Caco-2 (cell line): Measurements from ENCODE around the gene CCM2. TPM values are rescaled to one million over a fixed set of nuclear protein-coding genes. Genes with fewer than 3 reads are reported as not detected.

Experiments
- BruUV-seq: library from RNA; stranded (reverse); fragments of 400-500 nt; replicated peaks from 2 replicates; lab custom pipeline; 2021; lab: Mats Ljungman, UMichigan
- CTCF ChIA-PET: fragments of 300-600 bp; sonication (Branson Sonifier 250); formaldehyde crosslinking; loops from one replicate; lab custom pipeline; 2022; ENCODE audit warnings: antibody characterized with exemption; lab: Charles Lee
- POLR2A ChIA-PET: fragments of 300-600 bp; sonication (Branson Sonifier 250); formaldehyde crosslinking; loops from one replicate; lab custom pipeline; 2022; ENCODE audit warnings: antibody characterized with exemption; lab: Charles Lee
- DNase-seq, 2 experiments: peaks; one replicate each; pipeline versions ENCODE4 v3.0.0 to v3.0.0-alpha.2; 2020 to 2022
- H3K27me3 ChIP-seq: replicated peaks from 2 replicates; pipeline ENCODE4 v1.6.0; 2011; ENCODE audit warnings: low read length; ENCODE audit not compliant: control insufficient read depth, insufficient read depth
- H3K36me3 ChIP-seq: 2 replicates; pipeline ENCODE4 v1.5.1; 2011; ENCODE audit warnings: low read length; ENCODE audit not compliant: control insufficient read depth, insufficient read depth
- H3K4me1 ChIP-seq: fragments of 250-450 bp; sonication (Bioruptor Pico); 2 replicates; pipeline ENCODE4 v1.5.1; 2020; ENCODE audit warnings: mild to moderate bottlenecking
- H3K4me3 ChIP-seq: 2 replicates; pipeline ENCODE4 v1.5.1; 2011; ENCODE audit warnings: low read depth, mild to moderate bottlenecking, control low read depth, low read length
- H3K9me3 ChIP-seq: fragments of 250-450 bp; sonication (Bioruptor Pico); 2 replicates; pipeline ENCODE4 v1.5.1; 2020; ENCODE audit warnings: mild to moderate bottlenecking, moderate library complexity
- H3K27ac Mint-ChIP-seq: one replicate; pipeline ENCODE4 v1.8.0; 2022; ENCODE audit warnings: mixed read lengths; ENCODE audit not compliant: unreplicated experiment
- H3K27me3 Mint-ChIP-seq: one replicate; pipeline ENCODE4 v1.8.0; 2022; ENCODE audit warnings: mixed read lengths; ENCODE audit not compliant: insufficient read depth, unreplicated experiment
- H3K36me3 Mint-ChIP-seq: one replicate; pipeline ENCODE4 v1.8.0; 2022; ENCODE audit warnings: mild to moderate bottlenecking, mixed read lengths; ENCODE audit not compliant: insufficient read depth, unreplicated experiment
- H3K4me1 Mint-ChIP-seq: one replicate; pipeline ENCODE4 v1.8.0; 2022; ENCODE audit warnings: low read depth, mixed read lengths; ENCODE audit not compliant: unreplicated experiment
- H3K4me3 Mint-ChIP-seq: one replicate; pipeline ENCODE4 v1.8.0; 2022; ENCODE audit warnings: mild to moderate bottlenecking, moderate library complexity, mixed read lengths; ENCODE audit not compliant: unreplicated experiment
- H3K9me3 Mint-ChIP-seq: one replicate; pipeline ENCODE4 v1.8.0; 2022; ENCODE audit warnings: mixed read lengths; ENCODE audit not compliant: unreplicated experiment
- intact Hi-C: fragments of 100-400 bp; cut with micrococcal nuclease; formaldehyde crosslinking; loops from one replicate; pipeline ENCODE4 v1.10.0; 2022; ENCODE audit not compliant: unreplicated experiment
- total RNA-seq: library from RNA; stranded (reverse); gene quantifications from 2 replicates; pipeline ENCODE4 v1.2.3, GENCODE V29; 2022
- TF ChIP-seq, protein P1 (sequence below), 2 experiments: fragments of 200-600 bp in 1 of 2; IDR thresholded peaks; 1 replicate in 1 of 2; 2 replicates in 1 of 2; pipeline versions ENCODE4 v1.5.1 to v1.8.0; 2011 to 2022; ENCODE audit warnings: antibody characterized with exemption in 1 of 2, control low read depth in 1 of 2, inconsistent platforms in 1 of 2, low read depth in 1 of 2, low read length in 1 of 2, mild to moderate bottlenecking in 1 of 2, moderate library complexity in 1 of 2; ENCODE audit not compliant: insufficient read depth in 1 of 2, severe bottlenecking in 1 of 2, unreplicated experiment in 1 of 2

The CCM2 gene
- total RNA-seq, 1 experiment from 2014 or later = 28.2 TPM

DNA sequence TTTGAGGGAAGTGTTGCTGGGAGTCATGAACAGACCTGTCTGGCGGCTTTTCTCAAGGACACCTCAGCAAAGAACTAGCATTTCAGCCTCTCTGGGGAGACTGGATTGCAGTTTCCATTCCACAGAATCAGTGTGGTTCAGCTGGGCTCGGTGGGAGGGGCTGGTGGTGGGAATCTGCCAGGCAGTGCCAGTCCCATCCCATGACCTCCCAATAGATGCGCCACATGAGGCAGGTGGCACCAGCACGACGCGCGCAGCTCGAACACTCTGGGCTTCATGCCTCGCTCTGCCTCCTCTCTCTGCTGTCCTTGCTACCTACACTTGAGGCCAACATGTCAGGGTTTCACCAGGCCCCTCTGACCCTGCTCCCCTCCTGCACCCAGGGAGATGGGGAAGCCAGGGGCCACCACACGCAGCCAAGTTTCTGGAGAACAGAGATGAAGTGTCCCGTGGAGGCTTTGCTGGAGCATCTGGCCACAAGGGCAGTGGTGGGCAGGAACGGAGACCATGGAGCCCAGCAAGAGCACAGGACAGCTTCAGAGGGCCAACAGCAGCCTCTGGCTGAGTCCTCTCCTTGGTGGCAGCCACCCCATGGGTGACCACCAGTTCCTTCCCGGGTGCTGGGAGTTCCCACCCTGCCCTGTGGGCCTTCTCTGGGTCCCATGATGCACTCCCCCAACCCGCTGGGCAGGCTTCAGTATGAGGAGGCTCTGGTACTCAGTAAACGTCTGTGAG lies 86.5 kb downstream of the CCM2 start:
- intact Hi-C loops = no loop called here
- Mint-ChIP-seq H3K4me3 (no peak overlapping the region), H3K27ac (no peak overlapping the region), H3K9me3 (no peaks in the 10 kb centered on the region), H3K4me1 (no peaks in the 10 kb centered on the region), H3K36me3 (peaks cover 6% of the 10 kb centered on the region), H3K27me3 (no peaks in the 10 kb centered on the region)
- Histone ChIP-seq H3K27me3 (no peaks in the 10 kb centered on the region), H3K4me3 (no peak overlapping the region), H3K9me3 (no peaks in the 10 kb centered on the region), H3K4me1 (no peaks in the 10 kb centered on the region), H3K36me3 (no peaks in the 10 kb centered on the region)
- no peak for DNase-seq
- POLR2A ChIA-PET = no interaction called here
- TF ChIP-seq, protein P1, sequence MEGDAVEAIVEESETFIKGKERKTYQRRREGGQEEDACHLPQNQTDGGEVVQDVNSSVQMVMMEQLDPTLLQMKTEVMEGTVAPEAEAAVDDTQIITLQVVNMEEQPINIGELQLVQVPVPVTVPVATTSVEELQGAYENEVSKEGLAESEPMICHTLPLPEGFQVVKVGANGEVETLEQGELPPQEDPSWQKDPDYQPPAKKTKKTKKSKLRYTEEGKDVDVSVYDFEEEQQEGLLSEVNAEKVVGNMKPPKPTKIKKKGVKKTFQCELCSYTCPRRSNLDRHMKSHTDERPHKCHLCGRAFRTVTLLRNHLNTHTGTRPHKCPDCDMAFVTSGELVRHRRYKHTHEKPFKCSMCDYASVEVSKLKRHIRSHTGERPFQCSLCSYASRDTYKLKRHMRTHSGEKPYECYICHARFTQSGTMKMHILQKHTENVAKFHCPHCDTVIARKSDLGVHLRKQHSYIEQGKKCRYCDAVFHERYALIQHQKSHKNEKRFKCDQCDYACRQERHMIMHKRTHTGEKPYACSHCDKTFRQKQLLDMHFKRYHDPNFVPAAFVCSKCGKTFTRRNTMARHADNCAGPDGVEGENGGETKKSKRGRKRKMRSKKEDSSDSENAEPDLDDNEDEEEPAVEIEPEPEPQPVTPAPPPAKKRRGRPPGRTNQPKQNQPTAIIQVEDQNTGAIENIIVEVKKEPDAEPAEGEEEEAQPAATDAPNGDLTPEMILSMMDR (IDR thresholded peaks at IDR 0.05; ENCODE audit: insufficient read depth in 1 of 2, low read depth in 1 of 2, low read length in 1 of 2, severe bottlenecking in 1 of 2, unreplicated experiment in 1 of 2) = no peak
- CTCF ChIA-PET = no interaction called here
- BruUV-seq = no TSS peak

DNA sequence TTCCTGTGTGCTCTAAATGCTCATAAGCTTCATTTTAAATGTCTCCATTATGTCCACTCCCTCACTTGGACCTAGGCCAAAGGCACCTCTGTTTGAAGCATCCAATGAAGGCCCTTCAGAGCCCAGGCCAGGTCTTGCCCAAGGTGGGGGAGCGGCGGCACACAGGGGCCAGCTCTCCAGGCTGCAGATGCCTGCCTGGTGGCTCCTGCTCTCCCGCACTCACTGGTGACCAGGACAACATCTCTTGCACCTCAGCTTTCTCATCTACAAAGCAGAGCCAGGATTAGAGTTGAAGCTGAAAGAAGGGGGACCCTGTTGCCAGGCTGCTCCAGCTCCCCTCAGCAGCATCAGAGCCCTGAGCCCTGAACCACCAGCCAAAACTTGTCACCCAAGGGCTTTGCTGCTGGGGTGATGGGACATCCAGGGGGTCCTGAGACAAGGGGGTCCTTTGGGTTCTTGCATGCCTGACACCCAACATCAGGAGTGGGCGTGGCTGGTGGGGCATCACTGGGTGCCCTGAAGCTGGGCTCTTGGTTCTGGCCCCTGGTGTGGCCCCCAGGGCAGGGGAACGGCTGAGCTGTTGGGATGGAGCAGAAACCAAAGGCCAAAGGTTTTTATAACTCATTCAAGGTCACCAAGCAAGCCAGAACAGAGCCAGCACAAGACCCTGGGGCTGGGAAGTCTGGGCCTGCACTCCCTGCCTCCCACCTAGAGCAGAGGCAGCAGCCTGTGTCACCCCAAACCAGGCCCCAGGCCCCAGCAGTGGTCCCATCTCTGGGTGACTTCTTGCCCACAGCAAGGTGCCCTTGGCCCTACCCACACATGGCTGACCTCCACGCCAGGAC lies 87.5 kb downstream of the CCM2 start:
- intact Hi-C loops = no loop called here
- no peak overlapping the region for H3K27ac Mint-ChIP-seq
- H3K36me3 Mint-ChIP-seq = peaks cover 6% of the 10 kb centered on the region
- ChIA-PET CTCF (no interaction called here), POLR2A (no interaction called here)
- TF ChIP-seq, protein P1 (IDR thresholded peaks at IDR 0.05; ENCODE audit: insufficient read depth in 1 of 2, low read depth in 1 of 2, low read length in 1 of 2, severe bottlenecking in 1 of 2, unreplicated experiment in 1 of 2) = no peak
- H3K4me1 ChIP-seq = no peaks in the 10 kb centered on the region
- BruUV-seq = no TSS peak
- H3K36me3 ChIP-seq = no peaks in the 10 kb centered on the region
- peaks cover 3% of the 10 kb centered on the region for H3K4me1 Mint-ChIP-seq
- H3K27me3 Mint-ChIP-seq = no peaks in the 10 kb centered on the region
- DNase-seq = no peak
- no peaks in the 10 kb centered on the region for H3K27me3 ChIP-seq
- no peak overlapping the region for H3K4me3 Mint-ChIP-seq
- H3K9me3 ChIP-seq = no peaks in the 10 kb centered on the region
- H3K4me3 ChIP-seq = no peak overlapping the region
- no peaks in the 10 kb centered on the region for H3K9me3 Mint-ChIP-seq

DNA sequence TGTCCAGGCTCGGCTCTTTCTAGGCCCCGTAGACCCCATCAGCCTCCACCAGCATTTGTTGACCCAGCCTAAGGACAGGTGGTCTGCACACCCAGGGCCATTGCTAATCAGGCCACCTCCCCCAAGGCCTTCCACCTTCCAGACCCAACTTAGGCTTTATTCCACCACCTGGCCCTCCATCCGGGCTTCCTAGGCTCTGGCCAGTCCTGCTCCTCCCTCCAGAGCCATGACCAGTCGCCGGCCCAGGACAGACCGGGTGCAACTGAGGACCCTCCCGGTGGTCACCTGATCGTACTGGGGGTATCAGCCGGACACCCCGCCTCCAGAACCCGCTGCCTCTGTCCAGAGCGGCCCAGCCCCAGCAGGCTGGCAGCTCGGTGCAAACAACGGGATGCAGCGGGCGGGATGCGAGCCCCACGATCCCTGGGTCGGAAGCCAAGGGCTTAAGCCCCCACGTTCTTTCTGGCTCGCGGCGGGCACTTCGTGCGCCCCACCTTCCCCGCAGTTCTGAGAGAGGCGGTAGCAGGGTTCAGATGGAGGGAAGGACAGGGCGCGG lies 88.2 kb downstream of the CCM2 start:
- TF ChIP-seq, protein P1 (IDR thresholded peaks at IDR 0.05; ENCODE audit: insufficient read depth in 1 of 2, low read depth in 1 of 2, low read length in 1 of 2, severe bottlenecking in 1 of 2, unreplicated experiment in 1 of 2) = no peak
- no peaks in the 10 kb centered on the region for H3K27me3 Mint-ChIP-seq
- no peak overlapping the region for H3K27ac Mint-ChIP-seq
- Histone ChIP-seq H3K4me1 (no peaks in the 10 kb centered on the region), H3K36me3 (no peaks in the 10 kb centered on the region), H3K4me3 (no peak overlapping the region), H3K9me3 (no peaks in the 10 kb centered on the region), H3K27me3 (no peaks in the 10 kb centered on the region)
- DNase-seq = no peak
- ChIA-PET CTCF (no interaction called here), POLR2A (no interaction called here)
- peaks cover 6% of the 10 kb centered on the region for H3K36me3 Mint-ChIP-seq
- intact Hi-C loops = no loop called here
- no peaks in the 10 kb centered on the region for H3K9me3 Mint-ChIP-seq
- no TSS peak for BruUV-seq
- H3K4me1 Mint-ChIP-seq = peaks cover 8% of the 10 kb centered on the region
- peak overlapping the region; percentile 63 for H3K4me3 Mint-ChIP-seq
